Suprapubic skin (tissue), 3 donors: ENCODE results near the gene GDPD5.

Experiments used
- CTCF ChIP-seq, 2 donors: fragments of 200-600 bp in 1 of 2; fragments of 450-650 bp in 1 of 2; sonication (generic) in 1 of 2; IDR thresholded peaks; one replicate each; pipeline ENCODE4 v1.5.1; 2016 to 2019; ENCODE audit warnings: antibody characterized with exemption in 2 of 2, mild to moderate bottlenecking in 1 of 2, moderate library complexity in 1 of 2
- POLR2A ChIP-seq, 2 donors: fragments of 450-650 bp; IDR thresholded peaks; one replicate each; pipeline ENCODE4 v1.6.1; 2017; ENCODE audit warnings: antibody characterized with exemption in 2 of 2, mild to moderate bottlenecking in 2 of 2, moderate library complexity in 2 of 2

- no peak for TF ChIP-seq CTCF (IDR thresholded peaks at IDR 0.05)
- TF ChIP-seq POLR2A (IDR thresholded peaks at IDR 0.05) = no peak
Measured at GRCh38 chr11:75433443-75433842, 92.3 kb downstream of the GDPD5 start.
